Dedifferentiated amniotic fluid mesenchymal stem cell (primary cell): ENCODE measurements around the gene KRAS.

ENCODE experiments used
- DNase-seq: peaks from one replicate; pipeline ENCODE4 v3.0.0-alpha.2; 2016; ENCODE audit errors: extremely low spot score

Gene KRAS

DNA sequence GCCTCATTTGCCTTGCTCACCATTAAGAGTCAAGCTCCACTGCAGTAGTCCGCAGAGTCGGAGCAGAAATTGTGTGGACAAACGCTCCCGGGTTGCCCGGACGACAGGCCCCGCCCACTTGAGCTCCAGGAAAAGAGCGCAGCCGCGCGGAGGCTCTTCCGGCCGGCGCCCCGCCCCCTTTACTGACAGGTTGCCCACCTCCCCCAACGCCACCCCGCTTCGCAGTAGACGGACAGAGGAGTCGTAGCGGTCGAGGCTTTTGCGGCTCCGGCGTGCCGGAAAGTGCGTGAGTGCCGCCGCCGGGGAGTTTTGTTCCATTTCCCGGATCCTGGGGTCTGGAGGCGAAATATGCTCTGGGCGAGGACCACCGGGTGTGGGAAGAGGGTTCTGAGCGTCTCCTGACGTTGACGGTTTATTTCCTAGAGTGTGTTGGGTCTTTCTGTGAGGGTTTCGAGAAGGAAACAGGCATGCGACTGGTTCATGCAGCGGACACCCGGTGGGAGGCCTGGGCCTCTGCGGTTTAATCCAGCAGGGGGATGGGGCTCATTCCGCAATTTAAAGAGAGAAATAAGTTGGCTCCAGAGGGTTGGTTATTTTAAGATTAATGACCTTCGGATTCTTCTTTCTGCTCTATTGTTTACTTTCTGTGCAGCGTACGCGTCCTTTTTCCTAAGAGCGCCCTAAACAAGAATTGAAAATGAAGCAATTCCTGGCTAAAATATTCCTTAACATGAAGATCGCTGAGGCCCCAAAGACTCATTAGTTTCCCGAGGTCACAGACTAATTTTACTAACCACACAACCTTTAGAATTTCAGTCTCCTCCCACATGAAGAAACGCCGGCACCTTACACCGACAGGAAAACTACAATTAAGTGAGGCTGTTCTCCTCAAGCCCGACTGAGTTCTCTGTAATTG lies 55.4 kb downstream of the KRAS start, which contains the start of the genes DNAI7 and ETFRF1:
DNAI7 (minus strand) TSS at position 105 of the 916 bp plus-strand sequence; CDS start at position 23, 82 bp downstream.
ETFRF1 (plus strand) TSS at position 182 of the 916 bp plus-strand sequence. CDS start 8,720 bp downstream, outside the sequence.
- DNase-seq: peak; percentile 96

DNA sequence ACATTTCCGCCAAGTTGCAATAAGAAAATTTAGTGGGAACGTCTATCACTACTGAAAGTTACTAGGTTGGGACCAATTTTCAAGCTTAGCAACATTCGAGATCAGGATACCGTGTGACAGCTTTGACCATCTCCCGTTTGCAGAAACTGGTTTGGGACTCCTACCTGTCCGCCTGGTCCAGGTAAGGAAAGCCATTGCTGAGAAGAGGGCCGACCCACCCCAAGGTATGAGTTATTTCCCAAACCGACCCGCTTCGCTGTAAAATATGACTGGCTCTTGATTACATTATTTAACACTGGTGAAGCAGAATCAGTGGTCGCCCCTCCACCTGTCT lies 56.0 kb downstream of the KRAS start:
- no peak for DNase-seq

DNA sequence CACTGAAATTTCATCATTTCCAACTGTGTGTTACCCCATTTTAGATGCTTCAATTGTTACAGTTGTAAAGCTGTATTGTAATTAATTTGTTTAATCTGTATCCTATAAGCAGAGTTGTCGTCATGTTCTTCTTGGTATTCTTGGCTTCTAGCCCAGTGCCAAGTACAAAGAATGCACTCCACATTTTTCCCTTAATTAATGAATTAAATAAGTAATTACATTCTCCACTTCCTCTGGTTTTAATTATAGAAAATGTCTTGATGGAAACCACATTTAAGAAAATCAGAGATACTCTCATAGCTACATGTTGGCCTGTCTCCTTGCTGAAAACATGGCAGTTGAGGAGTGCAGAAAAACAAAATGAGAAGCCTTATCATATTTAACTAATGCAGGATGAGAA lies 56.5 kb downstream of the KRAS start:
- DNase-seq: no peak

- no peak for DNase-seq
Measured at GRCh38 chr12:25190793-25191192, 59.9 kb downstream of the KRAS start.

GRCh38 chr12:25189656-25190055 lies 61.1 kb downstream of the KRAS start:
- DNase-seq: peak; percentile 39

- peak; percentile 92 for DNase-seq
Measured at GRCh38 chr12:25187781-25188180, 62.9 kb downstream of the KRAS start.

DNA sequence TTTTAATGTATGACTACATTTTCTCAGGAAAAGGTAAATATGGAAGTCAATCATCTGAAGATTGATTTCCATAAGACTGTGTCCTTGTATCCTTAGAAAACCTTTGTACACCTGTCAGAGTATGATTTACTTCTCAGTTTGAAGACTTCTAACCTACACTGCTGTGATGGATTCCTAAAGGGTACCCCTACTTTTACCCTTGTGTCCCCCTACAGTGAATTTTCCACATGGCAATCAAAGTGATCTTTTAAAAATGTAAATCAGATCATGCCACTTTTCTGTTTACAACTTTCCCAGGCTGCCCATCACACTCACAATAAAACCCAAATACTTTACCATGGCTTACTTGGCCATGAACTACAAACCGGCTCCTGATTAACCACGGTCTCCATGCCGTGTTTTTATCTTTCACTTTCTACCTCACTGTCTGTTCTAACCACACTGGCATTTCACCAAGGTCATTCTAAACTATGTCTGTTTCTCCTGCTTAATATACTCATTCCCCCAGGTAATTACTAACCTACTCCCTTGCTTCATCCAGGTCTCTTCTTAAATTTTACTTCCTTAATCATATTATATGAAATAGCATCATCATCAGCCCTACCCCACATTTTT lies 63.8 kb downstream of the KRAS start:
- DNase-seq: no peak

DNA sequence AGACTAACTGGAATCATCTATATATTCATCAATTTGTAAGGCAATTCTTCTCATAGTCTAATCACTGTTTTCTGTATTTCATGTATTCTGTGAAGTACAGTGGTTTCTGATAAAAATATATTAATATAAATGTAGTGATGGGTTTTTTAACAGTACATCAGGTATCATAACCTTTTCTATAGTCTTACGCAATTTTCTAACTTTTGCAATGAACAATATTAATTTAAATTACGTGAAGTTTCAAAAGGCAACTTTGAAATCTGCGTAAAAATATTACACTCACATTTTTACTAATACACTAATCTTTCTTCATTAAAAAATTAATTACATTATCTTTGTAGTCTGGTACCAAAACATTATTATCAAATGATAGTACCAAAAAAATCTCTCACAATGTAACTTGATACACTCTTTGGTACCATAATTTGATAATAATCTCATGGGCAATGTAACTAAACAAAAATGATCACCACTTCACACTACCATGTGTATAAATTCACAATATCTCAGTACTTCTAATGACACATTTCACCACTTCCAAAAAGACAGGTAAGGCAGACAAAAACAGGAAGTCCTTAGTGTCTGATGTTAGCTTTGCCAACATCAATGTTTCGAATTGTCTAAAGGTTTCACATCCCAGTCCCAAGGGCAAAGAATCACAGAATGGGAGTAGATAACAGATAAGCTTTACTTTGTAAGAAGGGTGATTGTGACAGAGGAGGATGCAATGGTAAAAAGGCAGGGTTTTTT lies 64.5 kb downstream of the KRAS start:
- DNase-seq: no peak

DNA sequence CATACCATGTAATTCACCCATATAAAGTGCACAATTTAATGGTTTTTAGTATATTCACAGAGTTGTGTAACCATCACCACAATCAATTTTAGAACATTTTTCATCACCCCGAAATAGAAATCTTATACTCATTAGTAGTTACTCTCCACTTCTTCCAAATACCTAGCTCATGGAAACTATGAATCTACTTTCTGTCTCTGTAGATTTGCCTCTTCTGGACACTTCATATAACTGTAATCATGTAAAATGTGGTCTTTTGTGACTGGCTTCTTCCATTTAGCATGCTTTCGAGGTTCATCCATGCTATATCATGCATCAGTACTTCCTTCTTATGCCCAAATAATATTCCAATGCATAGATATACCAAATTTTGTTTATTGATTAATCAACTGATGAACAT lies 66.6 kb downstream of the KRAS start:
- DNase-seq: no peak

DNA sequence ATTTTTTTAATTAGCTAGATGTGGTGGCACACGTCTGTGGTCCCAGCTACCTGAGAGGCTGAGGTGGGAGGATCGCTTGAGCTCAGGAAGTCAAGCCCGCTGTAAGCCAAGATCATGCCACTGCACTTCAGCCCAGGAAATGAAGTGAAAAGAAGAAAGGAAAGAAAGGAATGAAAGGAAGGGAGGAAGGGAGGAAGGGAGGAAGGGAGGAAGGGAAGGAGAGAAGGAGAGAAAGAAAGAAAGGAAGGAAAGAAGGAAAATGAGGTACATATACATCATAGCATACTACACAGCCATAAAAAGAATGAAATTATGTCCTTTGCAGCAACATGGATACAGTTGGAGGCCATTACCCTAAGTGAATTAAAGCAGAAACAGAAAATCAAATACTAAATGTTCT lies 68.0 kb downstream of the KRAS start:
- DNase-seq: no peak

- no peak for DNase-seq
Measured at GRCh38 chr12:25162866-25163265, 87.9 kb downstream of the KRAS start.

- no peak for DNase-seq
Measured at GRCh38 chr12:25156061-25156460, 94.7 kb downstream of the KRAS start.

DNA sequence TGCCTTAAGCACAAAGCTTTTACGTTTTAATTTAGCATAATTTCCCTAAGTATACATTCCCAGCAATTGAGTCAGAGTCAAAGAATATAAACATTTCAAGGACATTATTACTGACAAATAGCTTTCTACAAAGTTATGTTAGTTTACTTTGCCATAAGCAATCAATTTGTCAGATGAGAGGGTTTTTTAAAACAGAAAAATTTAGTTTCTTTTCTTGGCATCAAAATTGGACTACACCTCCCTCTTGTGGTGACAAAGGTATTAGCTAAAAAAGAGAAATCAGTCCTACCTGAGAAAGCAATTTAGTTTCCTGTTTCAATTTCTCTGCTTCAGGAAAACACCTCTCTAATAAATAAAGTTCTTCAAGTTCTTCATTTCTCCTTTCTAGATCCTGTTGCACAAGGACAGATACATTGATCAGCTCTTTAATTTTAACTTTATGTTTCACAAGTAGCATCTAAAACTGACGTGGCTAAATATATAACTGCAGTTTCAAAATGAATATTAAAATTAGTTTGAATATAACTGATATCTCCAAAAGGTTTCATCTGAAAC lies 95.6 kb downstream of the KRAS start:
- DNase-seq: peak; percentile 67
